OCI-LY7 (cell line): ENCODE measurements around the gene DAPK1. TPM values are rescaled to one million over a fixed set of nuclear protein-coding genes. Genes with fewer than 3 reads are reported as not detected.

ENCODE experiments used
- BruUV-seq: library from RNA; stranded (reverse); fragments of 400-500 nt; replicated peaks from 2 replicates; lab custom pipeline; 2021; lab: Mats Ljungman, UMichigan
- CTCF ChIA-PET: fragments of 300-600 bp; sonication (Branson Sonifier 250); formaldehyde crosslinking; loops from one replicate; lab custom pipeline; 2022; ENCODE audit warnings: antibody characterized with exemption; ENCODE audit not compliant: unreplicated experiment; lab: Charles Lee
- POLR2A ChIA-PET: fragments of 300-600 bp; sonication (Branson Sonifier 250); formaldehyde crosslinking; loops from one replicate; lab custom pipeline; 2022; ENCODE audit warnings: antibody characterized with exemption; lab: Charles Lee
- DNase-seq: peaks from one replicate; pipeline ENCODE4 v3.0.0-alpha.2; 2015; ENCODE audit warnings: low spot score
- H2AFZ ChIP-seq: fragments of 200-600 bp; sonication (generic), shearing (Covaris generic); 2 replicates; pipeline ENCODE4 v1.6.1; 2014; ENCODE audit warnings: mild to moderate bottlenecking, antibody characterized with exemption, low read length, moderate library complexity
- H3K27ac ChIP-seq: fragments of 200-600 bp; sonication (generic); 2 replicates; pipeline ENCODE4 v1.5.1; 2014; ENCODE audit warnings: mixed run types, low read depth, mild to moderate bottlenecking, moderate library complexity, low read length, inconsistent platforms; ENCODE audit not compliant: poor library complexity, severe bottlenecking
- H3K36me3 ChIP-seq: fragments of 200-600 bp; sonication (generic); 2 replicates; pipeline ENCODE4 v1.6.1; 2014; ENCODE audit warnings: mild to moderate bottlenecking, antibody characterized with exemption, low read length, moderate library complexity, mixed read lengths; ENCODE audit not compliant: insufficient read depth
- H3K4me1 ChIP-seq: fragments of 200-600 bp; sonication (generic); 2 replicates; pipeline ENCODE4 v1.5.1; 2014; ENCODE audit warnings: mild to moderate bottlenecking, low read length; ENCODE audit not compliant: insufficient read depth, poor library complexity, severe bottlenecking
- H3K4me2 ChIP-seq: fragments of 200-600 bp; sonication (generic); 2 replicates; pipeline ENCODE4 v1.6.1; 2014; ENCODE audit warnings: mild to moderate bottlenecking, low read length
- H3K4me3 ChIP-seq: fragments of 200-600 bp; sonication (generic); 2 replicates; pipeline ENCODE4 v1.5.1; 2014; ENCODE audit warnings: mild to moderate bottlenecking, low read depth, low read length; ENCODE audit not compliant: poor library complexity, severe bottlenecking
- H3K79me2 ChIP-seq: fragments of 200-600 bp; sonication (generic); 2 replicates; pipeline ENCODE4 v1.6.1; 2016; ENCODE audit warnings: low read depth, mild to moderate bottlenecking, low read length, moderate library complexity, mixed read lengths; ENCODE audit not compliant: insufficient read depth
- H3K9me2 ChIP-seq: fragments of 200-600 bp; sonication (generic); 2 replicates; pipeline ENCODE4 v1.6.1; 2016; ENCODE audit warnings: mild to moderate bottlenecking, low read length, mixed read lengths; ENCODE audit not compliant: insufficient read depth
- H3K9me3 ChIP-seq: fragments of 200-600 bp; sonication (generic); 2 replicates; pipeline ENCODE4 v1.6.1; 2014; ENCODE audit warnings: mild to moderate bottlenecking, mixed run types, low read length, mixed read lengths
- H4K20me1 ChIP-seq: fragments of 200-600 bp; sonication (generic); 2 replicates; pipeline ENCODE4 v1.6.1; 2014; ENCODE audit warnings: mild to moderate bottlenecking, antibody characterized with exemption, low read length, moderate library complexity, mixed read lengths; ENCODE audit not compliant: insufficient read depth
- CTCF ChIP-seq: fragments of 200-600 bp; sonication (generic); conservative IDR thresholded peaks from 2 replicates; pipeline ENCODE4 v1.5.1; 2014; ENCODE audit warnings: mild to moderate bottlenecking, antibody characterized with exemption, low read length, moderate library complexity, mixed read lengths
- EZH2phosphoT487 ChIP-seq: fragments of 200-600 bp; sonication (generic); IDR thresholded peaks from 2 replicates; pipeline ENCODE4 v1.6.1; 2018; ENCODE audit warnings: low read depth, borderline replicate concordance, mild to moderate bottlenecking, mixed run types, antibody characterized with exemption, low read length, moderate library complexity, mixed read lengths
- intact Hi-C: fragments of 100-400 bp; cut with micrococcal nuclease; formaldehyde crosslinking; loops from one replicate; pipeline ENCODE4 v1.10.0; 2022; ENCODE audit not compliant: unreplicated experiment
- total RNA-seq, 2 experiments: library from RNA; depleted of rRNA in 1 of 2; stranded (reverse); fragments of >200 nt in 1 of 2; shearing (Covaris generic) in 1 of 2; gene quantifications; 2 replicates each; pipeline ENCODE4 v1.2.3, GENCODE V29; 2014 to 2022

The DAPK1 gene
- total RNA-seq, 2 experiments from 2014 or later: 0.25 to 3.5 TPM

- no peak for DNase-seq
- POLR2A ChIA-PET: no interaction called here
- CTCF ChIA-PET: no interaction called here
- Histone ChIP-seq H3K4me1 (no peaks in the 10 kb centered on the region), H3K9me2 (no peaks in the 10 kb centered on the region), H3K9me3 (no peaks in the 10 kb centered on the region), H3K36me3 (no peaks in the 10 kb centered on the region), H4K20me1 (no peaks in the 10 kb centered on the region), H3K4me3 (no peak overlapping the region), H3K79me2 (no peaks in the 10 kb centered on the region), H3K27ac (no peak overlapping the region), H3K4me2 (no peak overlapping the region), H2AFZ (no peak overlapping the region)
- BruUV-seq: no TSS peak
- intact Hi-C loops: no loop called here
- TF ChIP-seq CTCF (no peak), EZH2phosphoT487 (no peak)
Observed at GRCh38 chr9:87702921-87703320, 205.3 kb downstream of the DAPK1 start.

- Histone ChIP-seq H4K20me1 (no peaks in the 10 kb centered on the region), H3K27ac (no peak overlapping the region), H3K4me1 (no peaks in the 10 kb centered on the region), H3K9me3 (no peaks in the 10 kb centered on the region), H3K36me3 (no peaks in the 10 kb centered on the region), H3K4me2 (no peak overlapping the region), H3K4me3 (no peak overlapping the region), H3K9me2 (no peaks in the 10 kb centered on the region), H2AFZ (no peak overlapping the region), H3K79me2 (no peaks in the 10 kb centered on the region)
- DNase-seq: no peak
- no TSS peak for BruUV-seq
- intact Hi-C loops: no loop called here
- TF ChIP-seq CTCF: no peak
- TF ChIP-seq EZH2phosphoT487: no peak
- CTCF ChIA-PET: no interaction called here
- POLR2A ChIA-PET: no interaction called here
Observed at GRCh38 chr9:87703636-87704276, 206.1 kb downstream of the DAPK1 start.

GRCh38 chr9:87704342-87704741 lies 206.7 kb downstream of the DAPK1 start:
- Histone ChIP-seq H4K20me1 (no peaks in the 10 kb centered on the region), H3K79me2 (no peaks in the 10 kb centered on the region), H3K9me2 (no peaks in the 10 kb centered on the region), H3K36me3 (no peaks in the 10 kb centered on the region), H3K4me2 (no peak overlapping the region), H3K9me3 (no peaks in the 10 kb centered on the region), H2AFZ (no peak overlapping the region), H3K4me1 (no peaks in the 10 kb centered on the region), H3K27ac (no peak overlapping the region), H3K4me3 (no peak overlapping the region)
- TF ChIP-seq EZH2phosphoT487 (no peak), CTCF (no peak)
- intact Hi-C loops: no loop called here
- BruUV-seq: no TSS peak
- POLR2A ChIA-PET: no interaction called here
- CTCF ChIA-PET: no interaction called here
- no peak for DNase-seq
